GM18505 (cell line): Measurements from ENCODE around the gene WNT4.
A peak's percentile ranks its signal among the peaks of the same experiment; 100 is the strongest.

ENCODE experiments used
- ATAC-seq: cut with Tn5 transposase; IDR thresholded peaks from one replicate; pipeline ENCODE4 v1.9.1; 2021; ENCODE audit not compliant: unreplicated experiment
- POLR2A ChIP-seq: IDR thresholded peaks from 4 replicates; pipeline ENCODE4 v1.6.1; 2011; ENCODE audit warnings: borderline replicate concordance; ENCODE audit not compliant: insufficient read depth, insufficient read length; ENCODE audit errors: extremely low read depth

The WNT4 gene

GRCh38 chr1:22143065-22144033, at the start of gene WNT4:
WNT4 (minus strand) TSS chr1:22143097; CDS start chr1:22142922, 175 bp downstream.
- no peak for ATAC-seq
- no peak for TF ChIP-seq POLR2A

- no peak for TF ChIP-seq POLR2A
- no peak for ATAC-seq
These were observed 47.8 kb upstream of the WNT4 start for GRCh38 chr1:22190731-22191130.

- no peak for ATAC-seq
- TF ChIP-seq POLR2A, result no peak
These were observed 47.4 kb upstream of the WNT4 start for GRCh38 chr1:22190251-22190650.

GRCh38 chr1:22189619-22190018, 46.7 kb upstream of the WNT4 start:
- TF ChIP-seq POLR2A, result no peak
- ATAC-seq, result no peak

- no peak for TF ChIP-seq POLR2A
- no peak for ATAC-seq
These were observed 46.0 kb upstream of the WNT4 start for GRCh38 chr1:22188914-22189313.

- no peak for ATAC-seq
- TF ChIP-seq POLR2A, result no peak
These were observed 45.5 kb upstream of the WNT4 start for GRCh38 chr1:22188436-22188835.

- no peak for ATAC-seq
- no peak for TF ChIP-seq POLR2A
These were observed 43.4 kb upstream of the WNT4 start for GRCh38 chr1:22186311-22186710.

GRCh38 chr1:22184892-22185612, 42.2 kb upstream of the WNT4 start:
- no peak for ATAC-seq
- TF ChIP-seq POLR2A, result no peak

- no peak for TF ChIP-seq POLR2A
- no peak for ATAC-seq
These were observed 41.6 kb upstream of the WNT4 start for GRCh38 chr1:22184454-22184853.

GRCh38 chr1:22182715-22183114, 39.8 kb upstream of the WNT4 start:
- no peak for ATAC-seq
- TF ChIP-seq POLR2A, result no peak

GRCh38 chr1:22179197-22179803, 36.4 kb upstream of the WNT4 start:
- TF ChIP-seq POLR2A, result no peak

GRCh38 chr1:22177354-22178003, 34.6 kb upstream of the WNT4 start:
- ATAC-seq, result no peak
- no peak for TF ChIP-seq POLR2A

More at GRCh38 chr1:22179197-22179803, 36.4 kb upstream of the WNT4 start:
- no peak for ATAC-seq

GRCh38 chr1:22176258-22176657, 33.4 kb upstream of the WNT4 start:
- ATAC-seq, result peak; percentile 44

GRCh38 chr1:22174446-22175220, 31.7 kb upstream of the WNT4 start:
- no peak for ATAC-seq
- TF ChIP-seq POLR2A, result no peak

More at GRCh38 chr1:22176258-22176657, 33.4 kb upstream of the WNT4 start:
- TF ChIP-seq POLR2A, result no peak
